ENCODE data around the gene MYH13. TPM values are rescaled to one million over a fixed set of nuclear protein-coding genes. Genes with fewer than 3 reads are reported as not detected.

Gene MYH13
- total RNA-seq, 1 experiment from 2014 or later = not detected

- H3K4me3 Mint-ChIP-seq = no peak overlapping the region
- no peak overlapping the region for H4K8ac ChIP-seq (replicated peaks; ENCODE audit: insufficient read length, low read depth, low read length)
- H2BK20ac ChIP-seq (ENCODE audit: low read depth, low read length, poor library complexity, severe bottlenecking) = no peak overlapping the region
- no peaks in the 10 kb centered on the region for H3K27me3 ChIP-seq (ENCODE audit: insufficient read depth, low read length)
- no peak overlapping the region for H3K18ac ChIP-seq (ENCODE audit: insufficient read length, low read depth, low read length)
- H3K23ac ChIP-seq (ENCODE audit: insufficient read length, low read depth, low read length) = no peak overlapping the region
- TF ChIP-seq CTCF (conservative IDR thresholded peaks at IDR 0.05) = no peak
- no peak overlapping the region for H3K4me2 ChIP-seq (ENCODE audit: insufficient read depth, insufficient read length, low read length)
- no peak overlapping the region for H2BK15ac ChIP-seq (ENCODE audit: low read depth, low read length)
- no peaks in the 10 kb centered on the region for H3K9me3 ChIP-seq (ENCODE audit: control insufficient read depth, low read depth, low read length)
- H3K27ac ChIP-seq (ENCODE audit: insufficient read length, low read depth, low read length) = no peak overlapping the region
- H3K4me1 ChIP-seq (ENCODE audit: insufficient read depth, low read length) = no peaks in the 10 kb centered on the region
- no peak overlapping the region for H4K5ac ChIP-seq (ENCODE audit: insufficient read length, low read depth, low read length)
- H3K79me1 ChIP-seq (ENCODE audit: insufficient read depth, low read depth, low read length, poor library complexity, severe bottlenecking) = no peaks in the 10 kb centered on the region
- no peak overlapping the region for H2AFZ ChIP-seq (ENCODE audit: low read length)
- H3K23me2 ChIP-seq (ENCODE audit: insufficient read length, low read depth, low read length, poor library complexity, severe bottlenecking) = no peaks in the 10 kb centered on the region
- H4K20me1 ChIP-seq (ENCODE audit: control insufficient read depth, insufficient read depth, insufficient read length) = no peaks in the 10 kb centered on the region
- H3K9ac ChIP-seq (ENCODE audit: extremely low read depth, insufficient read length, low read length) = no peak overlapping the region
- H3K36me3 Mint-ChIP-seq (ENCODE audit: insufficient read depth in 1 of 3, low read depth in 3 of 3) = no peaks in the 10 kb centered on the region; a peak in 1 of 7 replicates
- no peaks in the 10 kb centered on the region for H3K79me2 ChIP-seq (ENCODE audit: insufficient read depth, low read length)
- H2AK5ac ChIP-seq (ENCODE audit: insufficient read length, low read length) = no peak overlapping the region
- H4K91ac ChIP-seq (ENCODE audit: insufficient read length, low read depth, low read length) = no peak overlapping the region
- H3K27ac Mint-ChIP-seq = no peak overlapping the region
- H3K56ac ChIP-seq (ENCODE audit: insufficient read length, low read depth, low read length) = no peak overlapping the region
- whole genome bisulfite sequencing (ENCODE audit: extremely low coverage, insufficient read length, low lambda C conversion rate) = no CpG with 5 or more reads among the region's 9 CpGs
- H3K4ac ChIP-seq (ENCODE audit: low read depth, low read length) = no peak overlapping the region
- peaks cover 9 to 10% of the 10 kb centered on the region in 2 experiments for H3K4me1 Mint-ChIP-seq
- H3T11ph ChIP-seq (ENCODE audit: low read length) = no peak overlapping the region
- H3K27me3 Mint-ChIP-seq (ENCODE audit: low read depth) = peaks cover 8% of the 10 kb centered on the region
- DNase-seq = no peak
- no peak overlapping the region for H3K14ac ChIP-seq (ENCODE audit: insufficient read depth, low read length)
- no peak overlapping the region for H2BK120ac ChIP-seq (ENCODE audit: low read depth, low read length, poor library complexity, severe bottlenecking)
- H2BK12ac ChIP-seq (ENCODE audit: insufficient read length, low read depth, low read length) = no peak overlapping the region
- H3K9me3 Mint-ChIP-seq = no peaks in the 10 kb centered on the region; a peak in 1 of 5 replicates
- no peak overlapping the region for H2BK5ac ChIP-seq (ENCODE audit: insufficient read length, low read length)
Measured at GRCh38 chr17:10318535-10318934, 54.3 kb downstream of the MYH13 start.
